Ascending aorta (tissue), 2 donors: Measurements from ENCODE around the gene SVOPL. TPM values are rescaled to one million over a fixed set of nuclear protein-coding genes. Genes with fewer than 3 reads are reported as not detected.

Source experiments
- DNase-seq, 2 donors: peaks; one replicate each; pipeline ENCODE4 v3.0.0-alpha.2; 2019; ENCODE audit warnings: low spot score in 2 of 2
- H3K27ac ChIP-seq, 2 donors: fragments of 200-600 bp; sonication (generic); one replicate each; pipeline ENCODE4 v1.5.1; 2016 to 2017; ENCODE audit warnings: mild to moderate bottlenecking in 1 of 2
- H3K27me3 ChIP-seq: fragments of 200-600 bp; sonication (generic); one replicate; pipeline ENCODE4 v1.5.1; 2017
- H3K36me3 ChIP-seq, 2 donors: fragments of 200-600 bp; sonication (generic); one replicate each; pipeline ENCODE4 v1.5.1; 2016
- H3K4me1 ChIP-seq, 2 donors: fragments of 200-600 bp; sonication (generic); one replicate each; pipeline ENCODE4 v1.5.1; 2016 to 2017; ENCODE audit warnings: mild to moderate bottlenecking in 1 of 2
- H3K4me3 ChIP-seq, 2 donors: fragments of 200-600 bp; sonication (generic); one replicate each; pipeline ENCODE4 v1.5.1; 2016 to 2017; ENCODE audit warnings: mild to moderate bottlenecking in 1 of 2
- H3K9me3 ChIP-seq, 2 donors: fragments of 200-600 bp; sonication (generic); one replicate each; pipeline ENCODE4 v1.5.1; 2016
- CTCF ChIP-seq, 3 experiments: fragments of 200-600 bp in 2 of 3; fragments of 450-650 bp in 1 of 3; sonication (generic) in 2 of 3; IDR thresholded peaks; one replicate each; pipeline ENCODE4 v1.5.1; 2016 to 2019; ENCODE audit warnings: antibody characterized with exemption in 3 of 3, mild to moderate bottlenecking in 1 of 3, moderate library complexity in 1 of 3
- intact Hi-C: fragments of 100-400 bp; cut with DNase I; formaldehyde crosslinking; loops from one replicate; pipeline ENCODE4 v1.15.1; 2023
- total RNA-seq: library from RNA; depleted of rRNA; stranded (reverse); fragments of >200 nt; gene quantifications from one replicate; pipeline ENCODE4 v1.1.0, GENCODE V29; 2016

SVOPL gene
- total RNA-seq = not detected

GRCh38 chr7:138700857-138701536 is at the start of gene SVOPL:
Gene SVOPL, minus strand, starts transcription at chr7:138701362. Its CDS starts 22,317 bp downstream, at chr7:138679045.
- Histone ChIP-seq H3K36me3 (no peaks in the 10 kb centered on the region), H3K27ac (no peak within 1 kb of the TSS), H3K9me3 (no peaks in the 10 kb centered on the region), H3K4me3 (no peak within 1 kb of the TSS), H3K27me3 (no peaks in the 10 kb centered on the region), H3K4me1 (no peaks in the 10 kb centered on the region)
- intact Hi-C loops = no loop called here
- no peak for TF ChIP-seq CTCF (IDR thresholded peaks at IDR 0.05)
- no peak for DNase-seq

- Histone ChIP-seq H3K27me3 (no peaks in the 10 kb centered on the region), H3K9me3 (no peaks in the 10 kb centered on the region), H3K27ac (no peak overlapping the region), H3K4me3 (no peak overlapping the region), H3K4me1 (no peaks in the 10 kb centered on the region), H3K36me3 (no peaks in the 10 kb centered on the region)
- TF ChIP-seq CTCF (IDR thresholded peaks at IDR 0.05) = no peak
- no peak for DNase-seq
- intact Hi-C loops = no loop called here
Measured at GRCh38 chr7:138750473-138750872, 49.3 kb upstream of the SVOPL start.

GRCh38 chr7:138749960-138750359 is 48.8 kb upstream of the SVOPL start:
- Histone ChIP-seq H3K36me3 (no peaks in the 10 kb centered on the region), H3K4me3 (no peak overlapping the region), H3K9me3 (no peaks in the 10 kb centered on the region), H3K27ac (no peak overlapping the region), H3K4me1 (no peaks in the 10 kb centered on the region), H3K27me3 (no peaks in the 10 kb centered on the region)
- no peak for TF ChIP-seq CTCF (IDR thresholded peaks at IDR 0.05)
- no peak for DNase-seq
- intact Hi-C loops = no loop called here

- Histone ChIP-seq H3K27me3 (no peaks in the 10 kb centered on the region), H3K36me3 (no peaks in the 10 kb centered on the region), H3K27ac (no peak overlapping the region), H3K4me3 (no peak overlapping the region), H3K9me3 (no peaks in the 10 kb centered on the region), H3K4me1 (no peaks in the 10 kb centered on the region)
- TF ChIP-seq CTCF (IDR thresholded peaks at IDR 0.05) = no peak
- intact Hi-C loops = no loop called here
- no peak for DNase-seq
Measured at GRCh38 chr7:138748666-138749065, 47.5 kb upstream of the SVOPL start.

GRCh38 chr7:138746073-138746472 is 44.9 kb upstream of the SVOPL start:
- no peaks in the 10 kb centered on the region for H3K27me3 ChIP-seq
- H3K36me3 ChIP-seq = no peaks in the 10 kb centered on the region
- DNase-seq = no peak
- intact Hi-C loops = no loop called here
- no peaks in the 10 kb centered on the region for H3K9me3 ChIP-seq
- H3K4me1 ChIP-seq = no peaks in the 10 kb centered on the region
- H3K27ac ChIP-seq = no peak overlapping the region
- no peak for TF ChIP-seq CTCF (IDR thresholded peaks at IDR 0.05)
- no peak overlapping the region for H3K4me3 ChIP-seq

GRCh38 chr7:138745189-138745588 is 44.0 kb upstream of the SVOPL start:
- Histone ChIP-seq H3K36me3 (no peaks in the 10 kb centered on the region), H3K4me3 (no peak overlapping the region), H3K9me3 (no peaks in the 10 kb centered on the region), H3K27ac (no peak overlapping the region), H3K4me1 (no peaks in the 10 kb centered on the region), H3K27me3 (no peaks in the 10 kb centered on the region)
- no peak for TF ChIP-seq CTCF (IDR thresholded peaks at IDR 0.05)
- intact Hi-C loops = no loop called here
- no peak for DNase-seq
